Mammary epithelial cell (primary cell): ENCODE data around the gene IL23R.

Source experiments
- EZH2 ChIP-seq: IDR thresholded peaks from 2 replicates; pipeline ENCODE4 v1.6.1; 2012; ENCODE audit warnings: low read length, inconsistent platforms, borderline replicate concordance
- TF ChIP-seq, protein P1 (sequence below), 2 donors: IDR thresholded peaks in 1 of 2; conservative IDR thresholded peaks in 1 of 2; 2 replicates each; pipeline ENCODE4 v1.5.1; 2011 to 2012; ENCODE audit warnings: inconsistent platforms in 2 of 2, low read length in 2 of 2, mild to moderate bottlenecking in 2 of 2, control low read depth in 1 of 2, low read depth in 1 of 2; ENCODE audit not compliant: insufficient read depth in 1 of 2; ENCODE audit errors: extremely low read depth in 1 of 2

DNA sequence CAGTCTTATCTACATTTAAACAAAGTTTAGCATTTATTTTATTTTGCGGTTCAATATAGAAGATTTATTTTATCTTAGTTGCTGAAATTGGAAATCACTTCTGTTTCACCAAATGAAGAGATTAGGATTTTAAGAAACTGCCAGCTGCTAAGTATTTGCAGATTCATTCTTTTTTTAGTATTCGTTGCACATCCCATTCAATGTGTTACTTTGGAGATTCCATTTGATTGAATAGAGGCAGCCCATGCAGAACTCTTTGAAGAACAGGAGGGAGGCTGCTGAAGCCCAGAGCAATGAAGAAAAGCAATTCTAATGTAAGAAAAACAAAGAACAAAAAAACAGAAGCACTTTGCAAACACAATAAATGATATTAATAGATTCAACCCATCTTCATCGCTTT, 102.8 kb downstream of the IL23R start:
- TF ChIP-seq, protein P1, sequence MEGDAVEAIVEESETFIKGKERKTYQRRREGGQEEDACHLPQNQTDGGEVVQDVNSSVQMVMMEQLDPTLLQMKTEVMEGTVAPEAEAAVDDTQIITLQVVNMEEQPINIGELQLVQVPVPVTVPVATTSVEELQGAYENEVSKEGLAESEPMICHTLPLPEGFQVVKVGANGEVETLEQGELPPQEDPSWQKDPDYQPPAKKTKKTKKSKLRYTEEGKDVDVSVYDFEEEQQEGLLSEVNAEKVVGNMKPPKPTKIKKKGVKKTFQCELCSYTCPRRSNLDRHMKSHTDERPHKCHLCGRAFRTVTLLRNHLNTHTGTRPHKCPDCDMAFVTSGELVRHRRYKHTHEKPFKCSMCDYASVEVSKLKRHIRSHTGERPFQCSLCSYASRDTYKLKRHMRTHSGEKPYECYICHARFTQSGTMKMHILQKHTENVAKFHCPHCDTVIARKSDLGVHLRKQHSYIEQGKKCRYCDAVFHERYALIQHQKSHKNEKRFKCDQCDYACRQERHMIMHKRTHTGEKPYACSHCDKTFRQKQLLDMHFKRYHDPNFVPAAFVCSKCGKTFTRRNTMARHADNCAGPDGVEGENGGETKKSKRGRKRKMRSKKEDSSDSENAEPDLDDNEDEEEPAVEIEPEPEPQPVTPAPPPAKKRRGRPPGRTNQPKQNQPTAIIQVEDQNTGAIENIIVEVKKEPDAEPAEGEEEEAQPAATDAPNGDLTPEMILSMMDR (conservative IDR thresholded peaks at IDR 0.05 in 1 of 2, IDR thresholded peaks at IDR 0.05 in 1 of 2; ENCODE audit: extremely low read depth in 1 of 2, insufficient read depth in 1 of 2, low read depth in 1 of 2, low read length in 2 of 2) = no peak
- no peak for TF ChIP-seq EZH2
